ENCODE results near the gene ZBTB46. TPM values are rescaled to one million over a fixed set of nuclear protein-coding genes. Genes with fewer than 3 reads are reported as not detected.

ZBTB46 gene
- total RNA-seq, 2 donors from 2014 or later = 6.8 to 11.9 TPM

GRCh38 chr20:63755933-63756647 lies 75.0 kb downstream of the ZBTB46 start:
- intact Hi-C loops (cut with DNase I) = no loop called here
- DNase-seq (ENCODE audit: low spot score) = no peak

- no peak for DNase-seq (ENCODE audit: low spot score)
- intact Hi-C loops (cut with DNase I) = no loop called here
Measured at GRCh38 chr20:63754008-63754407, 77.1 kb downstream of the ZBTB46 start.

- intact Hi-C loops (cut with DNase I) = no loop called here
- DNase-seq (ENCODE audit: low spot score) = no peak
Measured at GRCh38 chr20:63753381-63753780, 77.7 kb downstream of the ZBTB46 start.

DNA sequence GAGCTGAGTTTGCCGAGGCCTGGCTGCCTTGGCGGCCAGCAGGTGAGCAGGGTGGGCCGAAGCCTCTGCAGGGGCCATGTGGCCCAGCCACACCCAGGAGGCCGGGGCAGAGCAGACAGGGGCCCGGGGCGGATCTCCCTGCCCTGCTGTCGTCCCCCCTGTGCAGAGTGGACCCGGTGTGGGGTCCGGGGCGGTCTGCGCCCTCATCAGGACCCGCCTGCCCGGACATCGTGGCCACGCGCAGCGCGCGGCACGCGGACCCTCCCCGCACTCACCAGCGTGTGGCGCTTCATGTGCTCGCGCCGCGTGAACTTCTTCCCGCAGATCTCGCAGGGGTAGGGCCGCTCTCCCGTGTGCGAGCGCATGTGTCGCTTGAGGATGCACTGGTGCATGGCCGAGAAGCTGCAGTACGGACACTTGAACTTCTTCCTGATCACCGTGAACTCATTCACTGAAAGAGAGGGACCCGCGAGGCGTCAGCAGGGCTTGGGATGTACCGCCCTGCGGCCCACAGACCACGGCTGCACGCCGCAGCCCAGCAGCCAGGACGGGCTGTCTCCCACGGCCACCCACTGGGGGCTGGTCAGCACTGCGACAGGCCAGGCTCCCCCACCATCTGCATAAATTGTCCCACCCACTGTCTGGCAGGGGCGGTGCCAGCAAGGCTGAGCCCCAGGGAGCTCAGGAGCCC lies 78.5 kb downstream of the ZBTB46 start:
- intact Hi-C loops (cut with DNase I) = no loop called here
- no peak for DNase-seq (ENCODE audit: low spot score)

- intact Hi-C loops (cut with DNase I) = no loop called here
- DNase-seq (ENCODE audit: low spot score) = no peak
Measured at GRCh38 chr20:63751471-63752271, 79.4 kb downstream of the ZBTB46 start.

DNA sequence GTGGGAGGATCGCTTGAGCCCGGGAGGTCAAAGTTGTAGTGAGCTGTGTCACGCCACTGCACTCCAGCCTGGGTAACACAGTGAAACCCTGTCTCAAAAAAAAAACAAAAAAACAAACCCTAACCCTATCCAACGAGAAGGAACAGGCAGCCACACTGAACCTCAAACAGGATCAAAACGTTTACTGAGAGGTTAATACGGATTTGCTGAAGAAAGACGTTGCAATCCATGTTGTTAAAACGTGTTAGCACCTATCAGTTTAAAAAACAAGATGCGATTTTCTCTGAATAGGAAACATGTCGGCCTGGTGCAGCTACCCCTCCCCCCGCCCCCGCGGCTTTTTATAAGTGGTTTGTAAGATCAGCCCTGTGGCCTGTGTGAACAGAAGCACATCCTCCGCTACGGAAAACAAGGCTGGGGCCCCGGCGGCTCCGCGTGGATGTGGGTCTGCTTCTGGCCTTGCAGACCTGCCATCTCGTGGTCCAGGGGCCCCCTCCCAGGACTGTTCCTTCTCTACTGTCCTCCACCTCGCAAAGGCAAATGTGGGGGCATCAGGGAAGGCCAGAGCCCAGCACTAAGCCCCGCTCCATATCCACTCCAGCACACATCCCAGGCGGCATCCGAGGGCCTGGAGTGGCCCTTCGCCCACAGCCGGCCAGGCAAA lies 80.1 kb downstream of the ZBTB46 start:
- intact Hi-C loops (cut with DNase I) = no loop called here
- no peak for DNase-seq (ENCODE audit: low spot score)

DNA sequence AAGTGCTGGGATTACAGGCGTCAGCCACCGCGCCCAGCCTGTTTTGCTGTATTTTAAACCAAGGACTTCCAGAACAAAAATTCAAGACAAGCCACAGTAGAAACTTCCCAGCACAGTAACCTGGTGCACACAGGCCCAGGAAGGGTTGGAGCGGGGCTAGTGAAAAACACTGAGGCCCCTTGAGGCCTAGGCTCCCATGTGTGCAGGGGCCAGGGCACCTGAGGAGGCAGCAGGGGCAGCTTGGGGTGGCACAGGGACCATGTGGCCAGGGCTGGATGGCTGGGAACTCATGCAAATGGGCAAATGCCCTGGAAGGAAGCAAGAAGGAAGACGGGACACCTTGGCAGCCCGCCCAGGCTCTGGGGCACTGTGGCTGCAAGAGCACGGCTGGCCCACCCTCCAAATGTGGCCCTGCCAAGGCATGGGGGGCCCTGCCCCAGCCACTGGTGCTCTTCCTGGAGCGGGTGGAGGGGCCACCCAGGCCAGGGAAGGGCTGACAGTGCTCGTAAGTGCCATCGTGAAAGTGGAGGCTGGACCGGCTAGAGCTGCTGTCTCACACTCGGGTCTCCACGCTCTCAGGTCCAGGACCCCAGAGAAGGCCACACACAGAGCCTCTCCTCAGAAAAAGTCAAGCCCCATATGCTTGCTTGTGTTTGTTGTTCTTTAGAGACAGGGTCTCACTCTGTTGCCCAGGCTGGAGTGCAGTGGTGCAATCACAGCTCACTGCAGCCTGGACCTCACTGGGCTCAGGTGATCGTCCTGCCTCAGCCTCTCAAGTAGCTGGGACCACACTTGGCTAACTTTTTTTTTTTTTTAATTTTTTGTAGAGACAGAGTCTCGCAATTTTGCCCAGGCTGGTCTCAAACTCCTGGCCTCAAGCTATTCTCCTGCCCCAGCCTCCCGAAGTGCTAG lies 81.2 kb downstream of the ZBTB46 start:
- no peak for DNase-seq (ENCODE audit: low spot score)
- intact Hi-C loops (cut with DNase I) = no loop called here

GRCh38 chr20:63748934-63749270 lies 82.2 kb downstream of the ZBTB46 start:
- intact Hi-C loops (cut with DNase I) = no loop called here
- no peak for DNase-seq (ENCODE audit: low spot score)

- DNase-seq (ENCODE audit: low spot score) = no peak
- intact Hi-C loops (cut with DNase I) = no loop called here
Measured at GRCh38 chr20:63748070-63748933, 82.8 kb downstream of the ZBTB46 start.

- no peak for DNase-seq (ENCODE audit: low spot score)
- intact Hi-C loops (cut with DNase I) = no loop called here
Measured at GRCh38 chr20:63747622-63748069, 83.4 kb downstream of the ZBTB46 start.

- no peak for DNase-seq (ENCODE audit: low spot score)
- intact Hi-C loops (cut with DNase I) = no loop called here
Measured at GRCh38 chr20:63746751-63747315, 84.2 kb downstream of the ZBTB46 start.

- no peak for DNase-seq (ENCODE audit: low spot score)
Measured at GRCh38 chr20:63745961-63746731, 84.9 kb downstream of the ZBTB46 start.

DNA sequence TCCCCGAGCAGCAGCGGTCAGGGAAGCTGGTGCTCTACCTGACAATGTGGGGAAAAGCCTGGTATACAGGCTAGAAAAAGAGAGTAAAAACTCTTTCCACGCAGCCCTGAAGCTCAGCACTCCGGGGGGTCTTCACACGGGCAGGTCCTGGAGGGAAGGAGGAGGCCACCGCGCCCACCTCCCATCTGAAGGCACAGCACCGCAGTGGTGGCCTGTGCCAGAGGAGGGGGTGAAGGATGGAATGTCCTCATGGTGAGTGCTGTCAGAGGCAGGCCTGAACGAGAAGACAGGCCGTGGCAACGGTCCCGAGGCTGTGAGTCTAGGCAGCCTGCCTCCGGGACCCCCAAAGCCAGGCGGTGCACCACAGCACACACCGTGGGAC lies 85.6 kb downstream of the ZBTB46 start:
- no peak for DNase-seq (ENCODE audit: low spot score)
- intact Hi-C loops (cut with DNase I) = no loop called here

More at GRCh38 chr20:63745961-63746731, 84.9 kb downstream of the ZBTB46 start:
- intact Hi-C loops (cut with DNase I) = no loop called here

DNA sequence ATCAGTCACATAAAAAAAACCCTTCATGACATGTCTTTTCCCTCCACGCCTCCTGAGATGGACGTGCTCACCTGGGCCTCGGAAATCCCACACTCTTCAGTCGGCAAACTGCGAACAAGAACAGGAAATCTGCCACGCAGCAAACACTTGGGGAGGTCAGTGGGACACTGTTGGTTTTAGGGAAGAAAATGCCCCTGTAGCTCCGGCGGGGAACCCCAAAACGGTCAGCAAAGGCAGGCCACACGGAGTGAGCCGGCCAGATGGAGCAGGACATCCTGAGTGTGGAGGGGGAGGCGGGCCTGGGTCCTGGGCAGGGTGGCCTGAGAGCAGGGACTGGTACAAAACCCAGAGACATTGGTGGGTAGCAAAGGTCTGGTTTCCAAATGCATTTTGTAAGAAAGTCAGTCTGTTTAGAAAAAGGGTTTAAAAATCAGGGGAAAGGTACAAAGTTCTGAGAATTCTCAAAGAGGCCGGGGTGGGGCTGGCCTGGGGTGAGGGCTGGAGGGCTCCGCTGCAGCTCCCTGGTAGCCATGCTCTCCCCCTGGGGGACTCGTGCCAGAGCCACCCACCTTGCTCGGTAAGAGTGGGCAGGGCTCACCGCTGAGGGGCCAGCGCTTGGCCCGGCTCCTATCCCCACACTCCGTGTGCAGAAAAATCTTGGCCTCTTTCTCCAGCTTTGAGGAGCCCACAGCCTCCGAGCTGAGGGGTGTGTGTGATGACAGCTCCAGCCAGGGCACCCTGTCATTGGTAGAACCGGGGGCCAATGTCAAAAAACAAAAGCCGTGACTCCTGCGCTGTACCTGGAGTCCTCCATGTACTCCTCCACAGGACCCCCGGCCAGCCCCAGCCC lies 86.3 kb downstream of the ZBTB46 start:
- intact Hi-C loops (cut with DNase I) = no loop called here
- no peak for DNase-seq (ENCODE audit: low spot score)

DNA sequence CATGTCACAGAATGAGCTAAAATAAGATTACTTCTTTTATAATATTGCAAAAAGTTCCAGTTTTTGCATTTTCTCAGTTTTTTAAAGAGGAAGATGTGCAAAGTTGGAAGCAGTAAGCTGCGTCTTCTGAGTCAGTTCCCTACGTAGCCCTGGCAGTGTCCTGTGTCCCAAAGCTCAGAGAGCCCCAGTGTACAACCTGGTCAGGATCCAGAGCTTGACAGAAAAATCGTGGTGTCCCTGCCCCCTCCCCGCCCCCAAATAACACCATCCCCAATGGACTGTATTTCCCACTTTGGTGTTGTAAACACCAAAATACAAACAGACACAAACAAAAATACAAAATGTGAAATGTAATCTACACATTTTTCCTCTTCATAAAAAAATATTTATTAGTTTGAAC lies 86.9 kb downstream of the ZBTB46 start:
- intact Hi-C loops (cut with DNase I) = no loop called here
- DNase-seq (ENCODE audit: low spot score) = no peak

Measured in posterior vena cava (tissue), 2 donors.